ENCODE measurements around the gene PRPF38B.

The PRPF38B gene

DNA sequence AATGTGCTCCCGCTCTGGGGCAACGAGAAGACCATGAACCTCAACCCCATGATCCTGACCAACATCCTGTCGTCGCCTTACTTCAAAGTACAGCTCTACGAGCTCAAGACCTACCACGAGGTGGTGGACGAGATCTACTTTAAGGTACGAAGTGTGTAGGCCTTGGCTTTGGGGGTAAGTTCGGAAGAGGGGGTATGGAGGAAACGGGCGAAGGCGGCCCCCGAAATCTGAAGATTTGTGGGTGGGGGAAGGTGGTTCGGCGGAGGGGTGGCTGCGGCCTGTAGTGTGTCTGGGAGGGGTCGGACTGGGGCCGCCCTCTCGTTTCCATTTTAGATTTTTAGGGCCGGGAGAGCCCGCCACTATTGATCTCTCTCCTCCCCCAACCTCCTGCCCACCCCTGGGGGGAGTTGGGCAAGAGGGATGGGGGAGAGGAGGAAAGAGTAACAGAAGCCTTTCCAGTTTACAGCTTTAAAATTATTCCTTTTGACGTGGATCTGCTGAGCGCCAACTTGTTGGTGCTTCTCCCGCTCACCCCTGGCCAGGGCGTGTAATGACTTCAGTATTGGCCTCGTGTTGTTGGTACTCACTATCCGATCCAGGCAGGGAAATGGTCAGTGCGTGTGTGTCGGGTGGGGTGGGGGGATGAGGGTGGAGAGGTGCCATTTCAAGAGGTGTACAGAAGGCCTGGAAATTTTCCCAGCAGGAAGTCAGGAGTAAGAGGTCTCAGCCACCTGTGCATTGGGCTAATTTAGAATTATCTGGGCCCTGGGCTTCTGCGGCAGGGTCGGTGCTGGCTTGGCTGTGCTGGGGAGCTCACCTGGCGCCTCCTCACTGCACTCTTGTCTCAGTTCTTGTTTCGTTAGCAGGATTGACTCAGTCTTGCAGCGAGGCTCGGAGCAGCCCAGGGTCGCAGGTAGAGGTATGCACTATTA is 880 bp downstream of the PRPF38B start:
- Histone ChIP-seq H3K27me3 (ENCODE audit: insufficient read depth, low read length) (no peaks in the 10 kb centered on the region), H2BK12ac (ENCODE audit: low read length) (no peak overlapping the region), H4K91ac (ENCODE audit: low read depth, low read length) (peak overlapping the region; percentile 95), H2AFZ (ENCODE audit: insufficient read depth, low read length, poor library complexity) (peak overlapping the region; percentile 79), H3K9ac (ENCODE audit: low read length) (peak overlapping the region; percentile 96), H3K79me1 (ENCODE audit: low read length) (peaks cover 11% of the 10 kb centered on the region), H3K14ac (ENCODE audit: low read length) (peak overlapping the region; percentile 93), H2BK5ac (ENCODE audit: low read depth, low read length, poor library complexity) (peak overlapping the region; percentile 95), H3K23ac (ENCODE audit: low read length) (no peak overlapping the region), H3K4me3 (ENCODE audit: low read depth, low read length) (peak overlapping the region; percentile 87), H2BK120ac (ENCODE audit: insufficient read depth, low read length, poor library complexity) (peak overlapping the region; percentile 64), H3K18ac (ENCODE audit: low read length) (peak overlapping the region; percentile 27), H3K4me2 (ENCODE audit: low read length) (peak overlapping the region; percentile 62), H3K9me3 (ENCODE audit: insufficient read depth, low read depth, low read length) (no peaks in the 10 kb centered on the region), H3K36me3 (ENCODE audit: control insufficient read depth in 1 of 2, insufficient read depth in 2 of 2, low read length in 2 of 2) (peaks cover 5 to 9% of the 10 kb centered on the region in 2 experiments), H2AK5ac (ENCODE audit: low read length) (peak overlapping the region; percentile 78), H3K79me2 (ENCODE audit: control insufficient read depth, insufficient read depth, low read length, poor library complexity) (peaks cover 15% of the 10 kb centered on the region), H3K27ac (ENCODE audit: low read depth, low read length) (peak overlapping the region; percentile 99), H4K12ac (ENCODE audit: low read depth, low read length) (peak overlapping the region; percentile 91), H3K4me1 (ENCODE audit: control insufficient read depth in 1 of 2, insufficient read depth in 2 of 2, low read length in 2 of 2) (peaks cover 0 to 2% of the 10 kb centered on the region in 2 experiments), H4K8ac (ENCODE audit: low read depth, low read length) (peak overlapping the region; percentile 98), H3K4ac (ENCODE audit: low read depth, low read length) (peak overlapping the region; percentile 58)
- no CpG with 5 or more reads among the region's 36 CpGs for WGBS (ENCODE audit: extremely low coverage, insufficient coverage, insufficient read length)
- peak; percentile 49 to 63 for DNase-seq

DNA sequence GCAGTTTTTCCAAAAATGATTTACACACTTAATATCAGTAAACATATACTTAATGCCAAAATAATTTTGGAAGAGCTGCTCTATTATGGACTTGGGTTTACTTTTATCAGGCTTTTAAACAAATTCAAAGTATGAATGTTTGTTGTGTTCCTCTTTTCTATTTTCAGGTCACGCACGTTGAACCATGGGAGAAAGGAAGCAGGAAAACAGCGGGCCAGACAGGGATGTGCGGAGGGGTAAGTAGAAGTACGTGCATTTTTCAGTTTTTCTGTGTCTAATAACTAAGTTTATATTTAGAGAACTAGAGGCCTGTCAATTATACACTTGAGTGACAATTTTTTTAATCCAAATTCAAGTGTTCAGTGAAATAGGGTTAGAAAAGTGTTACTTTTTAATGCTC is 3.4 kb downstream of the PRPF38B start:
- H3K9ac ChIP-seq (ENCODE audit: low read length), result no peak overlapping the region
- no peaks in the 10 kb centered on the region for H3K9me3 ChIP-seq (ENCODE audit: insufficient read depth, low read depth, low read length)
- no peak overlapping the region for H2BK12ac ChIP-seq (ENCODE audit: low read length)
- H3K4me2 ChIP-seq (ENCODE audit: low read length), result no peak overlapping the region
- DNase-seq, result no peak
- no peak overlapping the region for H3K27ac ChIP-seq (ENCODE audit: low read depth, low read length)
- H3K18ac ChIP-seq (ENCODE audit: low read length), result no peak overlapping the region
- H4K91ac ChIP-seq (ENCODE audit: low read depth, low read length), result no peak overlapping the region
- no peak overlapping the region for H3K4ac ChIP-seq (ENCODE audit: low read depth, low read length)
- no peak overlapping the region for H2AFZ ChIP-seq (ENCODE audit: insufficient read depth, low read length, poor library complexity)
- H4K12ac ChIP-seq (ENCODE audit: low read depth, low read length), result no peak overlapping the region
- peaks cover 15% of the 10 kb centered on the region for H3K79me2 ChIP-seq (ENCODE audit: control insufficient read depth, insufficient read depth, low read length, poor library complexity)
- no CpG with 5 or more reads among the region's 5 CpGs for WGBS (ENCODE audit: extremely low coverage, insufficient coverage, insufficient read length)
- peaks cover 11% of the 10 kb centered on the region for H3K79me1 ChIP-seq (ENCODE audit: low read length)
- H2AK5ac ChIP-seq (ENCODE audit: low read length), result no peak overlapping the region
- no peak overlapping the region for H2BK5ac ChIP-seq (ENCODE audit: low read depth, low read length, poor library complexity)
- H3K27me3 ChIP-seq (ENCODE audit: insufficient read depth, low read length), result no peaks in the 10 kb centered on the region
- no peak overlapping the region for H3K14ac ChIP-seq (ENCODE audit: low read length)
- H4K8ac ChIP-seq (ENCODE audit: low read depth, low read length), result no peak overlapping the region
- H2BK120ac ChIP-seq (ENCODE audit: insufficient read depth, low read length, poor library complexity), result no peak overlapping the region
- no peak overlapping the region for H3K4me3 ChIP-seq (ENCODE audit: low read depth, low read length)
- H3K4me1 ChIP-seq (ENCODE audit: control insufficient read depth in 1 of 2, insufficient read depth in 2 of 2, low read length in 2 of 2), result peaks cover 0 to 2% of the 10 kb centered on the region in 2 experiments
- H3K36me3 ChIP-seq (ENCODE audit: control insufficient read depth in 1 of 2, insufficient read depth in 2 of 2, low read length in 2 of 2), result peaks cover 8 to 23% of the 10 kb centered on the region in 2 experiments
- H3K23ac ChIP-seq (ENCODE audit: low read length), result no peak overlapping the region

DNA sequence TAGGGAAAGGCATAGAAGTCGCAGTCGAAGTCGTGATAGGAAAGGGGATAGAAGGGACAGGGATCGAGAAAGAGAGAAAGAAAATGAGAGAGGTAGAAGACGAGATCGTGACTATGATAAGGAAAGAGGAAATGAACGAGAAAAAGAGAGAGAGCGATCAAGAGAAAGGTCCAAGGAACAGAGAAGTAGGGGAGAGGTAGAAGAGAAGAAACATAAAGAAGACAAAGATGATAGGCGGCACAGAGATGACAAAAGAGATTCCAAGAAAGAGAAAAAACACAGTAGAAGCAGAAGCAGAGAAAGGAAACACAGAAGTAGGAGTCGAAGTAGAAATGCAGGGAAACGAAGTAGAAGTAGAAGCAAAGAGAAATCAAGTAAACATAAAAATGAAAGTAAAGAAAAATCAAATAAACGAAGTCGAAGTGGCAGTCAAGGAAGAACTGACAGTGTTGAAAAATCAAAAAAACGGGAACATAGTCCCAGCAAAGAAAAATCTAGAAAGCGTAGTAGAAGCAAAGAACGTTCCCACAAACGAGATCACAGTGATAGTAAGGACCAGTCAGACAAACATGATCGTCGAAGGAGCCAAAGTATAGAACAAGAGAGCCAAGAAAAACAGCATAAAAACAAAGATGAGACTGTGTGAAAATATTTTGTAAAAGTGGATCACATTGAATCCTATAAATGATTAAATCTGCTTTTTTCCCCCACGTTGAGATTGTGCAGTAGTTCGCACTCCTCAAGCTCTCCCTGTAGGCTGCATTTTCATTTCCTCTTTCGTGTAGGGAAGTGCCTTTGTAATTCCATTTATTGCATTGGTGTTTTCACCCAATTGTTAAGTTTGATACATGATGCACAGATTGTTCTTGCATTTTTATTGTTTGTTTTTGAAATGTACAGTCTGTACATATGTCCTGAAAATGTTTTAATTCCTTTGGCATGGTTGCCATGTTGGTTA is 7.5 kb downstream of the PRPF38B start:
- WGBS (ENCODE audit: extremely low coverage, insufficient coverage, insufficient read length), result 100% methylated on average over 7 of the region's 22 CpGs
- no peak overlapping the region for H3K27ac ChIP-seq (ENCODE audit: low read depth, low read length)
- H3K23ac ChIP-seq (ENCODE audit: low read length), result no peak overlapping the region
- H3K4me3 ChIP-seq (ENCODE audit: low read depth, low read length), result no peak overlapping the region
- no peak overlapping the region for H3K18ac ChIP-seq (ENCODE audit: low read length)
- no peak overlapping the region for H4K12ac ChIP-seq (ENCODE audit: low read depth, low read length)
- H2AK5ac ChIP-seq (ENCODE audit: low read length), result no peak overlapping the region
- H3K4me1 ChIP-seq (ENCODE audit: control insufficient read depth in 1 of 2, insufficient read depth in 2 of 2, low read length in 2 of 2), result no peaks in the 10 kb centered on the region
- no peak overlapping the region for H2BK120ac ChIP-seq (ENCODE audit: insufficient read depth, low read length, poor library complexity)
- no peak overlapping the region for H4K91ac ChIP-seq (ENCODE audit: low read depth, low read length)
- H3K9me3 ChIP-seq (ENCODE audit: insufficient read depth, low read depth, low read length), result no peaks in the 10 kb centered on the region
- H3K79me2 ChIP-seq (ENCODE audit: control insufficient read depth, insufficient read depth, low read length, poor library complexity), result no peaks in the 10 kb centered on the region
- H3K14ac ChIP-seq (ENCODE audit: low read length), result no peak overlapping the region
- no peak for DNase-seq
- no peak overlapping the region for H2BK5ac ChIP-seq (ENCODE audit: low read depth, low read length, poor library complexity)
- H2BK12ac ChIP-seq (ENCODE audit: low read length), result no peak overlapping the region
- H4K8ac ChIP-seq (ENCODE audit: low read depth, low read length), result no peak overlapping the region
- no peak overlapping the region for H3K4ac ChIP-seq (ENCODE audit: low read depth, low read length)
- no peak overlapping the region for H3K9ac ChIP-seq (ENCODE audit: low read length)
- no peak overlapping the region for H2AFZ ChIP-seq (ENCODE audit: insufficient read depth, low read length, poor library complexity)
- peaks cover 11 to 25% of the 10 kb centered on the region in 2 experiments for H3K36me3 ChIP-seq (ENCODE audit: control insufficient read depth in 1 of 2, insufficient read depth in 2 of 2, low read length in 2 of 2)
- no peaks in the 10 kb centered on the region for H3K27me3 ChIP-seq (ENCODE audit: insufficient read depth, low read length)
- H3K4me2 ChIP-seq (ENCODE audit: low read length), result no peak overlapping the region
- H3K79me1 ChIP-seq (ENCODE audit: low read length), result no peaks in the 10 kb centered on the region

DNA sequence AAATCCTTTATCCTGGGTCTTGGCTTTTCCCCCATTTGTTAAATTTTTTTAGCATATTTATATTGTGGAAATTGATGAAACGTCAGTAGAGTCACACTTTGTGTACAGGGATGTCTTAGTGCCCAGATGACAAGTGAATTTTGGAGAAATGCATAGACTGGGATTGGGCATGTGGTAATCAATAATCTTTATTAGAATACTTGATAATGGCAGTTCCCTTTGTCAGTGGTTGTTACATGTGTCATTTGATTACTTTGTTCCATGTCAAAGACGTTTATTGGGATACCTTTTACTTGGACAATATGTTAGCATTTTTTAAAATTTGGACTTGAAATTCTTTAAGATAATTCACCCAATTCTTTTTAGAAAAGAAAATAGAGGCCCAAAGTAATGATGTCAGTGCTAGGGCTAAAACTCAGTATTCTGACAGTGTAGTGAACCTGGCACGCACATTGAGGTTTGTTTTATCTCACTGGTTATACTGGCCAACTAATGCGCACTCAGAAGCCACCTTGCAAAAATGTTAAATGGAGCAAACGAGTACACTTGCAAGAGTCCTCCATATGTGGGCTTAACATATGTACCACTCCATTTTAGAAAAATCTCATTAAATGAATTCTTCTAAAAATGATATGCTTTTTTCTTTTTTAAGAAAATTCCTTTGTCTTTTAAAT is 9.2 kb downstream of the PRPF38B start:
- Histone ChIP-seq H3K23ac (ENCODE audit: low read length) (no peak overlapping the region), H3K36me3 (ENCODE audit: control insufficient read depth in 1 of 2, insufficient read depth in 2 of 2, low read length in 2 of 2) (peaks cover 9 to 23% of the 10 kb centered on the region in 2 experiments), H3K18ac (ENCODE audit: low read length) (no peak overlapping the region), H2AFZ (ENCODE audit: insufficient read depth, low read length, poor library complexity) (no peak overlapping the region), H4K12ac (ENCODE audit: low read depth, low read length) (no peak overlapping the region), H3K4me3 (ENCODE audit: low read depth, low read length) (no peak overlapping the region), H3K27ac (ENCODE audit: low read depth, low read length) (no peak overlapping the region), H3K4me2 (ENCODE audit: low read length) (no peak overlapping the region), H3K27me3 (ENCODE audit: insufficient read depth, low read length) (no peaks in the 10 kb centered on the region), H2BK120ac (ENCODE audit: insufficient read depth, low read length, poor library complexity) (no peak overlapping the region), H3K9ac (ENCODE audit: low read length) (no peak overlapping the region), H2BK12ac (ENCODE audit: low read length) (no peak overlapping the region), H3K4ac (ENCODE audit: low read depth, low read length) (no peak overlapping the region), H4K8ac (ENCODE audit: low read depth, low read length) (no peak overlapping the region), H3K14ac (ENCODE audit: low read length) (no peak overlapping the region), H2BK5ac (ENCODE audit: low read depth, low read length, poor library complexity) (no peak overlapping the region), H2AK5ac (ENCODE audit: low read length) (no peak overlapping the region), H3K9me3 (ENCODE audit: insufficient read depth, low read depth, low read length) (no peaks in the 10 kb centered on the region), H3K79me1 (ENCODE audit: low read length) (no peaks in the 10 kb centered on the region), H3K79me2 (ENCODE audit: control insufficient read depth, insufficient read depth, low read length, poor library complexity) (no peaks in the 10 kb centered on the region), H4K91ac (ENCODE audit: low read depth, low read length) (no peak overlapping the region), H3K4me1 (ENCODE audit: control insufficient read depth in 1 of 2, insufficient read depth in 2 of 2, low read length in 2 of 2) (no peaks in the 10 kb centered on the region)
- no peak for DNase-seq
- no CpG with 5 or more reads among the region's 5 CpGs for WGBS (ENCODE audit: extremely low coverage, insufficient coverage, insufficient read length)
